HepG2 (cell line): ENCODE data around the gene MYO7A. TPM values are rescaled to one million over a fixed set of nuclear protein-coding genes. Genes with fewer than 3 reads are reported as not detected.

Experiments used
- BRD4 ChIP-seq: sonication (generic); formaldehyde crosslinking; IDR thresholded peaks from 2 replicates; pipeline ENCODE4 v1.4.0; 2020; ENCODE audit warnings: missing genetic modification reagents
- CENPX ChIP-seq: sonication (generic); formaldehyde crosslinking; IDR thresholded peaks from 2 replicates; pipeline ENCODE4 v1.9.0; 2021; ENCODE audit warnings: mild to moderate bottlenecking, missing genetic modification reagents, moderate library complexity
- ELF3 ChIP-seq: IDR thresholded peaks from 2 replicates; pipeline ENCODE4 v1.6.1; 2016; ENCODE audit warnings: missing genetic modification reagents, missing compliant biosample characterization
- EZH2 ChIP-seq: conservative IDR thresholded peaks from 2 replicates; pipeline ENCODE4 v1.6.1; 2012; ENCODE audit warnings: mild to moderate bottlenecking, low read depth, low read length, moderate library complexity
- FOXK2 ChIP-seq: fragments of 450-650 bp; IDR thresholded peaks from 2 replicates; pipeline ENCODE4 v1.6.1; 2016
- HDAC6 ChIP-seq: fragments of 200-600 bp; sonication (generic); IDR thresholded peaks from 2 replicates; pipeline ENCODE4 v1.7.0; 2017; ENCODE audit warnings: mild to moderate bottlenecking, antibody characterized with exemption, low read length, low read depth
- HHEX ChIP-seq: IDR thresholded peaks from 2 replicates; pipeline ENCODE4 v1.6.1; 2016; ENCODE audit warnings: control low read depth
- ISL2 ChIP-seq: sonication (generic); formaldehyde crosslinking; IDR thresholded peaks from 2 replicates; pipeline ENCODE4 v1.5.0; 2020; ENCODE audit warnings: missing genetic modification reagents
- JUNB ChIP-seq: sonication (generic); formaldehyde crosslinking; IDR thresholded peaks from 2 replicates; pipeline ENCODE4 v1.8.0; 2022; ENCODE audit warnings: missing genetic modification reagents, mild to moderate bottlenecking, borderline replicate concordance
- KDM1A ChIP-seq: IDR thresholded peaks from 2 replicates; pipeline ENCODE4 v1.6.1; 2016; ENCODE audit warnings: missing compliant biosample characterization
- MIER3 ChIP-seq: IDR thresholded peaks from 2 replicates; pipeline ENCODE4 v1.6.1; 2016; ENCODE audit warnings: missing compliant biosample characterization, borderline replicate concordance
- MIXL1 ChIP-seq: IDR thresholded peaks from 2 replicates; pipeline ENCODE4 v1.6.1; 2016
- PHF21A ChIP-seq: sonication (generic); formaldehyde crosslinking; IDR thresholded peaks from 2 replicates; pipeline ENCODE4 v1.5.0; 2020; ENCODE audit warnings: mild to moderate bottlenecking, missing genetic modification reagents
- PHF5A ChIP-seq: IDR thresholded peaks from one replicate; pipeline ENCODE4 v1.6.1; 2018; ENCODE audit warnings: low read depth, missing genetic modification reagents; ENCODE audit not compliant: unreplicated experiment
- PRDM15 ChIP-seq: sonication (generic); formaldehyde crosslinking; IDR thresholded peaks from 2 replicates; pipeline ENCODE4 v1.4.0; 2020; ENCODE audit warnings: missing genetic modification reagents
- RARG ChIP-seq: sonication (generic); formaldehyde crosslinking; IDR thresholded peaks from 2 replicates; pipeline ENCODE4 v1.4.0; 2020; ENCODE audit warnings: low read depth, mild to moderate bottlenecking, missing genetic modification reagents
- RORA ChIP-seq: sonication (generic); formaldehyde crosslinking; IDR thresholded peaks from 2 replicates; pipeline ENCODE4 v1.5.0; 2020; ENCODE audit warnings: mild to moderate bottlenecking, missing genetic modification reagents, moderate library complexity
- RXRA ChIP-seq: sonication (generic); formaldehyde crosslinking; IDR thresholded peaks from 2 replicates; pipeline ENCODE4 v1.5.1; 2020; ENCODE audit warnings: missing genetic modification reagents
- SMC3 ChIP-seq: IDR thresholded peaks from 2 replicates; pipeline ENCODE4 v1.6.1; 2011; ENCODE audit warnings: low read length, improper control_type of control experiment
- STAG1 ChIP-seq: sonication (generic); formaldehyde crosslinking; IDR thresholded peaks from 2 replicates; pipeline ENCODE4 v1.4.0; 2020; ENCODE audit warnings: missing genetic modification reagents
- THRA ChIP-seq: sonication (generic); formaldehyde crosslinking; IDR thresholded peaks from 2 replicates; pipeline ENCODE4 v1.4.0; 2020; ENCODE audit warnings: missing genetic modification reagents, borderline replicate concordance
- ZNF12 ChIP-seq: sonication (generic); formaldehyde crosslinking; IDR thresholded peaks from 2 replicates; pipeline ENCODE4 v1.5.0; 2020; ENCODE audit warnings: missing genetic modification reagents
- ZNF274 ChIP-seq: sonication (generic); formaldehyde crosslinking; IDR thresholded peaks from 2 replicates; pipeline ENCODE4 v1.5.1; 2020; ENCODE audit warnings: mild to moderate bottlenecking, missing genetic modification reagents
- ZNF724P ChIP-seq: sonication (generic); formaldehyde crosslinking; IDR thresholded peaks from 2 replicates; pipeline ENCODE4 v1.8.0; 2022; ENCODE audit warnings: missing genetic modification reagents, borderline replicate concordance
- ZNF790 ChIP-seq: sonication (generic); formaldehyde crosslinking; IDR thresholded peaks from 2 replicates; pipeline ENCODE4 v1.8.0; 2022; ENCODE audit warnings: missing genetic modification reagents, mild to moderate bottlenecking, borderline replicate concordance
- ZSCAN20 ChIP-seq: sonication (generic); formaldehyde crosslinking; IDR thresholded peaks from 2 replicates; pipeline ENCODE4 v1.4.0; 2020; ENCODE audit warnings: missing genetic modification reagents, mild to moderate bottlenecking, borderline replicate concordance
- polyA plus RNA-seq, 8 experiments: library from polyadenylated mRNA; depleted of rRNA in 3 of 8; stranded (reverse) in 7 of 8; unstranded in 1 of 8; fragments of >200 nt; fragmentation: Illumina TruSeq in 4 of 8; extraction: Trizol in 4 of 8; gene quantifications; 2 replicates each; pipeline versions ENCODE4 v1.2.1 to v1.2.3, GENCODE V29; 2011 to 2016; ENCODE audit warnings: low read depth in 4 of 8, missing spikeins in 1 of 8, mixed read lengths in 1 of 8; ENCODE audit not compliant: insufficient read depth in 1 of 8
- total RNA-seq, 5 experiments: library from RNA; depleted of rRNA; stranded (reverse); fragments of >200 nt; fragmentation: Illumina TruSeq; extraction: Trizol; gene quantifications; 2 replicates each; pipeline ENCODE4 v1.2.3, GENCODE V29; 2016; ENCODE audit warnings: low read depth in 1 of 5
- TF ChIP-seq, protein P1 (sequence below): sonication (generic); formaldehyde crosslinking; IDR thresholded peaks from 2 replicates; pipeline ENCODE4 v1.4.0; 2020; ENCODE audit warnings: missing genetic modification reagents, low read depth, mild to moderate bottlenecking, borderline replicate concordance
- TF ChIP-seq, protein P2 (sequence below): IDR thresholded peaks from 2 replicates; pipeline ENCODE4 v1.6.1; 2016; ENCODE audit warnings: low read depth

Gene MYO7A
- total and polyA plus RNA-seq, 2 of the 13 experiments (the other 11 are each of a cell fraction or from before 2014, with no cell fraction given): 7.5 to 10.0 TPM

- no peak for TF ChIP-seq RXRA (CRISPR knock-in tag)
- no peak for TF ChIP-seq CENPX (CRISPR knock-in tag)
- no peak for TF ChIP-seq ZSCAN20 (CRISPR knock-in tag)
- no peak for TF ChIP-seq ZNF12 (CRISPR knock-in tag)
- no peak for TF ChIP-seq HDAC6
- no peak for TF ChIP-seq KDM1A (CRISPR knock-in tag)
- TF ChIP-seq ISL2 (CRISPR knock-in tag): no peak
- TF ChIP-seq, protein P1, sequence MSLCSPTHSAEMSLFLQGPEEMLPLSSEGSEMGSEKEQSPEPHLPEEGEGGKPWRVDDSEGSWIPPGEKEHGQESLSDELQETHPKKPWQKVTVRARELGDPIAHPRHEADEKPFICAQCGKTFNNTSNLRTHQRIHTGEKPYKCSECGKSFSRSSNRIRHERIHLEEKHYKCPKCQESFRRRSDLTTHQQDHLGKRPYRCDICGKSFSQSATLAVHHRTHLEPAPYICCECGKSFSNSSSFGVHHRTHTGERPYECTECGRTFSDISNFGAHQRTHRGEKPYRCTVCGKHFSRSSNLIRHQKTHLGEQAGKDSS: 0 out of 2 replicates have a peak, but pooled peaks have one; percentile 39
- TF ChIP-seq ZNF724P (CRISPR knock-in tag): no peak
- TF ChIP-seq SMC3: no peak
- TF ChIP-seq PRDM15 (CRISPR knock-in tag): no peak
- TF ChIP-seq FOXK2: no peak
- TF ChIP-seq STAG1: no peak
- TF ChIP-seq HHEX: no peak
- no peak for TF ChIP-seq ZNF274 (CRISPR knock-in tag)
- peak; percentile 69; the same call in 1 of the 2 replicates for TF ChIP-seq PHF21A (CRISPR knock-in tag)
- no peak for TF ChIP-seq JUNB (CRISPR knock-in tag)
- TF ChIP-seq, protein P2, sequence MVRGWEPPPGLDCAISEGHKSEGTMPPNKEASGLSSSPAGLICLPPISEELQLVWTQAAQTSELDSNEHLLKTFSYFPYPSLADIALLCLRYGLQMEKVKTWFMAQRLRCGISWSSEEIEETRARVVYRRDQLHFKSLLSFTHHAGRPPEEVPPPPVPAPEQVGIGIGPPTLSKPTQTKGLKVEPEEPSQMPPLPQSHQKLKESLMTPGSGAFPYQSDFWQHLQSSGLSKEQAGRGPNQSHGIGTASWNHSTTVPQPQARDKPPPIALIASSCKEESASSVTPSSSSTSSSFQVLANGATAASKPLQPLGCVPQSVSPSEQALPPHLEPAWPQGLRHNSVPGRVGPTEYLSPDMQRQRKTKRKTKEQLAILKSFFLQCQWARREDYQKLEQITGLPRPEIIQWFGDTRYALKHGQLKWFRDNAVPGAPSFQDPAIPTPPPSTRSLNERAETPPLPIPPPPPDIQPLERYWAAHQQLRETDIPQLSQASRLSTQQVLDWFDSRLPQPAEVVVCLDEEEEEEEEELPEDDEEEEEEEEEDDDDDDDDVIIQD (CRISPR knock-in tag): no peak
- TF ChIP-seq MIXL1 (CRISPR knock-in tag): no peak
- 0 out of 2 replicates have a peak, but pooled peaks have one; percentile 48 for TF ChIP-seq BRD4 (CRISPR knock-in tag)
- TF ChIP-seq EZH2: no peak
- TF ChIP-seq RORA (CRISPR knock-in tag): no peak
- no peak for TF ChIP-seq MIER3 (CRISPR knock-in tag)
- TF ChIP-seq ELF3 (CRISPR knock-in tag): peak; percentile 31; the same call in 1 of the 2 replicates
- TF ChIP-seq PHF5A (CRISPR knock-in tag): no peak
- TF ChIP-seq THRA (CRISPR knock-in tag): no peak
- no peak for TF ChIP-seq RARG (CRISPR knock-in tag)
- TF ChIP-seq ZNF790 (CRISPR knock-in tag): no peak
These were observed 45.4 kb downstream of the MYO7A start (continued) for GRCh38 chr11:77173494-77173893.
